Neural cell (in vitro differentiated cells): ENCODE results near the gene XPA.

Source experiments
- EP300 ChIP-seq: fragments of 450-650 bp; conservative IDR thresholded peaks from 2 replicates; pipeline ENCODE4 v1.6.1; 2014; ENCODE audit warnings: antibody characterized with exemption, mild to moderate bottlenecking, moderate library complexity; ENCODE audit not compliant: poor library complexity, severe bottlenecking
- EZH2 ChIP-seq: fragments of 200-600, 300-800 bp; shearing (Covaris generic), sonication (generic); IDR thresholded peaks from 2 replicates; pipeline ENCODE4 v1.6.1; 2014; ENCODE audit warnings: antibody characterized with exemption, low read length, borderline replicate concordance, mild to moderate bottlenecking; ENCODE audit not compliant: insufficient read depth, poor library complexity, severe bottlenecking
- MXI1 ChIP-seq: fragments of 450-650 bp; conservative IDR thresholded peaks from 2 replicates; pipeline ENCODE4 v1.6.1; 2014; ENCODE audit warnings: antibody characterized with exemption, mild to moderate bottlenecking; ENCODE audit not compliant: poor library complexity, severe bottlenecking
- POLR2AphosphoS5 ChIP-seq: IDR thresholded peaks from 2 replicates; pipeline ENCODE4 v1.6.1; 2012
- RAD21 ChIP-seq: fragments of 450-650 bp; conservative IDR thresholded peaks from 2 replicates; pipeline ENCODE4 v1.6.1; 2014; ENCODE audit warnings: antibody characterized with exemption, mild to moderate bottlenecking, moderate library complexity
- SMC3 ChIP-seq: fragments of 450-650 bp; conservative IDR thresholded peaks from 2 replicates; pipeline ENCODE4 v1.6.1; 2014; ENCODE audit warnings: antibody characterized with exemption, mild to moderate bottlenecking, moderate library complexity; ENCODE audit not compliant: poor library complexity
- TAF1 ChIP-seq: IDR thresholded peaks from 2 replicates; pipeline ENCODE4 v1.6.1; 2012; ENCODE audit warnings: low read depth
- TF ChIP-seq, protein P1 (sequence below): fragments of 450-650 bp; IDR thresholded peaks from 2 replicates; pipeline ENCODE4 v1.5.1; 2014; ENCODE audit warnings: antibody characterized with exemption, mild to moderate bottlenecking, moderate library complexity; ENCODE audit not compliant: poor library complexity, severe bottlenecking
- TF ChIP-seq, protein P2 (sequence below): IDR thresholded peaks from 2 replicates; pipeline ENCODE4 v1.6.1; 2012; ENCODE audit warnings: borderline replicate concordance

DNA sequence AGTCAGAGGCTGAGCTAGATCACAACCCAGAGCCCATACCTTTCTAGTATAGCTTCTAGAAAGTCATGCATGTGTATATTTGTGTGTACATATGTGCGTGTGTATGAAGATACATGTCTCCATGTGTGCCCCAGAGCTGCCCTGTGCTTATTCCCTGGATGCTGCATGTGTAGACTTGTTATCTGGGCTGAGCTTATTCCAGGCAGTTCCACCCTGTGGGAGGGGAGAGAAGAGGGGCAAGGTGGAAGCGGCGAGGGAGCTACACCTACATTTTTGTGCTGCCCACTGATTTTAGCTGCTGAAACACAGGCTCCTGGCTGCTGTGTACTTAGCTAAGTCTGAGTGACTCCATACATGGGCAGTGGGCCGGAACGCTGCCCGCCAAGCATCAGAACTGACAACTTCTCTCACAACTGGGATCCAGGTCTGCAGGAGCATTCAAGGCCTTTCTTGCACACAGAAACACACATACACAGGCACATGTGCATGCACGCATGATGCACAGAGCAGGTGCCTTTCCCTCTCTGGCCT, 38.0 kb upstream of the XPA start:
- TF ChIP-seq, protein P1, sequence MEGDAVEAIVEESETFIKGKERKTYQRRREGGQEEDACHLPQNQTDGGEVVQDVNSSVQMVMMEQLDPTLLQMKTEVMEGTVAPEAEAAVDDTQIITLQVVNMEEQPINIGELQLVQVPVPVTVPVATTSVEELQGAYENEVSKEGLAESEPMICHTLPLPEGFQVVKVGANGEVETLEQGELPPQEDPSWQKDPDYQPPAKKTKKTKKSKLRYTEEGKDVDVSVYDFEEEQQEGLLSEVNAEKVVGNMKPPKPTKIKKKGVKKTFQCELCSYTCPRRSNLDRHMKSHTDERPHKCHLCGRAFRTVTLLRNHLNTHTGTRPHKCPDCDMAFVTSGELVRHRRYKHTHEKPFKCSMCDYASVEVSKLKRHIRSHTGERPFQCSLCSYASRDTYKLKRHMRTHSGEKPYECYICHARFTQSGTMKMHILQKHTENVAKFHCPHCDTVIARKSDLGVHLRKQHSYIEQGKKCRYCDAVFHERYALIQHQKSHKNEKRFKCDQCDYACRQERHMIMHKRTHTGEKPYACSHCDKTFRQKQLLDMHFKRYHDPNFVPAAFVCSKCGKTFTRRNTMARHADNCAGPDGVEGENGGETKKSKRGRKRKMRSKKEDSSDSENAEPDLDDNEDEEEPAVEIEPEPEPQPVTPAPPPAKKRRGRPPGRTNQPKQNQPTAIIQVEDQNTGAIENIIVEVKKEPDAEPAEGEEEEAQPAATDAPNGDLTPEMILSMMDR: no peak
- no peak for TF ChIP-seq POLR2AphosphoS5
- TF ChIP-seq MXI1: no peak
- TF ChIP-seq EZH2: no peak
- no peak for TF ChIP-seq RAD21
- TF ChIP-seq, protein P2, sequence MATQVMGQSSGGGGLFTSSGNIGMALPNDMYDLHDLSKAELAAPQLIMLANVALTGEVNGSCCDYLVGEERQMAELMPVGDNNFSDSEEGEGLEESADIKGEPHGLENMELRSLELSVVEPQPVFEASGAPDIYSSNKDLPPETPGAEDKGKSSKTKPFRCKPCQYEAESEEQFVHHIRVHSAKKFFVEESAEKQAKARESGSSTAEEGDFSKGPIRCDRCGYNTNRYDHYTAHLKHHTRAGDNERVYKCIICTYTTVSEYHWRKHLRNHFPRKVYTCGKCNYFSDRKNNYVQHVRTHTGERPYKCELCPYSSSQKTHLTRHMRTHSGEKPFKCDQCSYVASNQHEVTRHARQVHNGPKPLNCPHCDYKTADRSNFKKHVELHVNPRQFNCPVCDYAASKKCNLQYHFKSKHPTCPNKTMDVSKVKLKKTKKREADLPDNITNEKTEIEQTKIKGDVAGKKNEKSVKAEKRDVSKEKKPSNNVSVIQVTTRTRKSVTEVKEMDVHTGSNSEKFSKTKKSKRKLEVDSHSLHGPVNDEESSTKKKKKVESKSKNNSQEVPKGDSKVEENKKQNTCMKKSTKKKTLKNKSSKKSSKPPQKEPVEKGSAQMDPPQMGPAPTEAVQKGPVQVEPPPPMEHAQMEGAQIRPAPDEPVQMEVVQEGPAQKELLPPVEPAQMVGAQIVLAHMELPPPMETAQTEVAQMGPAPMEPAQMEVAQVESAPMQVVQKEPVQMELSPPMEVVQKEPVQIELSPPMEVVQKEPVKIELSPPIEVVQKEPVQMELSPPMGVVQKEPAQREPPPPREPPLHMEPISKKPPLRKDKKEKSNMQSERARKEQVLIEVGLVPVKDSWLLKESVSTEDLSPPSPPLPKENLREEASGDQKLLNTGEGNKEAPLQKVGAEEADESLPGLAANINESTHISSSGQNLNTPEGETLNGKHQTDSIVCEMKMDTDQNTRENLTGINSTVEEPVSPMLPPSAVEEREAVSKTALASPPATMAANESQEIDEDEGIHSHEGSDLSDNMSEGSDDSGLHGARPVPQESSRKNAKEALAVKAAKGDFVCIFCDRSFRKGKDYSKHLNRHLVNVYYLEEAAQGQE: no peak
- no peak for TF ChIP-seq EP300
- no peak for TF ChIP-seq SMC3
- no peak for TF ChIP-seq TAF1
